OCI-LY3 (cell line): Measurements from ENCODE around the gene DNASE1L1.

ENCODE experiments used
- CTCF ChIP-seq: fragments of 200-600, 300-600 bp; sonication (generic); IDR thresholded peaks from 2 replicates; pipeline ENCODE4 v1.5.1; 2014; ENCODE audit warnings: antibody characterized with exemption, low read length, low read depth
- EZH2phosphoT487 ChIP-seq: fragments of 200-600 bp; shearing (Covaris generic); IDR thresholded peaks from 2 replicates; pipeline ENCODE4 v1.6.1; 2018; ENCODE audit warnings: antibody characterized with exemption, mixed run types, low read depth

GRCh38 chrX:154457491-154458115 lies 48.5 kb upstream of the DNASE1L1 start:
- TF ChIP-seq CTCF (no peak), EZH2phosphoT487 (no peak)
